Psoas muscle (tissue), 8 donors: ENCODE results near the gene DCHS1. TPM values are rescaled to one million over a fixed set of nuclear protein-coding genes. Genes with fewer than 3 reads are reported as not detected.

Experiments used
- ATAC-seq, 4 donors: fragments of 200-7000 bp; cut with Tn5 transposase; one replicate each; pipeline ENCODE4 v1.9.1; 2020; ENCODE audit warnings: moderate library complexity in 3 of 4, mild to moderate bottlenecking in 2 of 4
- DNase-seq, 2 donors: peaks; one replicate each; pipeline ENCODE4 v3.0.0-alpha.2; 2020
- H3K27ac ChIP-seq: fragments of 200-600 bp; one replicate; pipeline ENCODE4 v1.8.0; 2022
- H3K27me3 ChIP-seq, 3 donors: fragments of 200-600 bp in 1 of 3; one replicate each; pipeline versions ENCODE4 v1.6.1 to v1.8.0; 2013 to 2022; ENCODE audit warnings: low read length in 2 of 3, mild to moderate bottlenecking in 2 of 3, moderate library complexity in 1 of 3; ENCODE audit not compliant: insufficient read depth in 3 of 3
- H3K36me3 ChIP-seq, 2 donors: fragments of 200-600 bp in 1 of 2; one replicate each; pipeline versions ENCODE4 v1.6.1 to v1.8.0; 2013 to 2022; ENCODE audit warnings: low read depth in 1 of 2, mild to moderate bottlenecking in 1 of 2, moderate library complexity in 1 of 2; ENCODE audit not compliant: insufficient read depth in 1 of 2
- H3K4me1 ChIP-seq: fragments of 200-600 bp; one replicate; pipeline ENCODE4 v1.8.0; 2022
- H3K4me3 ChIP-seq: fragments of 200-600 bp; one replicate; pipeline ENCODE4 v1.8.0; 2022; ENCODE audit warnings: mild to moderate bottlenecking
- H3K9me3 ChIP-seq: fragments of 200-600 bp; one replicate; pipeline ENCODE4 v1.8.0; 2022
- CTCF ChIP-seq: fragments of 200-600 bp; IDR thresholded peaks from one replicate; pipeline ENCODE4 v1.8.0; 2022; ENCODE audit warnings: antibody characterized with exemption
- WGBS, 3 donors: extraction: QIAGEN DNeasy Blood & Tissue Kit; methylation state at CpG; one replicate each; pipeline versions ENCODE4 v1.1.6 to v1.1.7; 2013; 5-methylcytosine and 5-hydroxymethylcytosine counted together
- intact Hi-C, 2 donors: fragments of 100-400 bp; cut with DNase I; formaldehyde crosslinking; loops; one replicate each; pipeline versions ENCODE4 v1.11.0 to v1.14.2; 2022
- polyA plus RNA-seq, 3 donors: library from polyadenylated mRNA; stranded (reverse); fragments of 200-250 nt; gene quantifications; one replicate each; pipeline ENCODE4 v1.2.3, GENCODE V29; 2013
- total RNA-seq, 4 donors: library from RNA; stranded (reverse); fragmentation: NEBNext Ultra II Directional in 2 of 4; extraction: Animal tissue kit (Norgen Biotek cat#: 25700) in 2 of 4; gene quantifications; one replicate each; pipeline versions ENCODE4 v1.2.1 to v1.2.4, GENCODE V29; 2021 to 2023
- donor health status: healthy with polysubstance abuse.
- donor health status: DM: no; HTN: no; CAD: no; lungs with moderate emphysema.
- donor health status: Bipolar disorder and iron deficiency.
- donor health status: healthy.
- donor health status: DM: yes; HTN: yes; CAD: no.
- donor health status: DM: no; HTN: no; CAD: no.
- donor health status: DM: no; HTN: no; CAD: no.
- donor health status: DM: yes; HTN: yes; CAD: no.

DCHS1 gene
- total and polyA plus RNA-seq, 7 donors, result 0.98 to 7.2 (median 3.2) TPM

- H3K27ac ChIP-seq, result no peak overlapping the region
- DNase-seq (no peak), ATAC-seq (no peak)
- no peak overlapping the region for H3K4me3 ChIP-seq
- no peaks in the 10 kb centered on the region for H3K27me3 ChIP-seq
- TF ChIP-seq CTCF, result no peak
- WGBS, 3 donors, result 85 to 87% (median 86%) methylated on average over 24 of the region's 24 CpGs
- H3K4me1 ChIP-seq, result peaks cover 20% of the 10 kb centered on the region
- H3K9me3 ChIP-seq, result no peaks in the 10 kb centered on the region
- H3K36me3 ChIP-seq, result peaks cover 0 to 16% of the 10 kb centered on the region in 2 donors
- intact Hi-C loops, result no loop called here
Measured at GRCh38 chr11:6622261-6623171, 33.1 kb downstream of the DCHS1 start.

- Histone ChIP-seq H3K27me3 (no peaks in the 10 kb centered on the region), H3K4me3 (no peak overlapping the region), H3K36me3 (peaks cover 0 to 15% of the 10 kb centered on the region in 2 donors), H3K27ac (no peak overlapping the region), H3K9me3 (no peaks in the 10 kb centered on the region), H3K4me1 (peaks cover 21% of the 10 kb centered on the region)
- DNase-seq (no peak), ATAC-seq (no peak)
- no peak for TF ChIP-seq CTCF
- WGBS, 3 donors, result 81 to 87% (median 83%) methylated on average over 16 of the region's 16 CpGs
- intact Hi-C loops, result no loop called here
Measured at GRCh38 chr11:6621711-6622211, 33.8 kb downstream of the DCHS1 start.

- DNase-seq (no peak), ATAC-seq (no peak)
- intact Hi-C loops, result no loop called here
- Histone ChIP-seq H3K9me3 (no peaks in the 10 kb centered on the region), H3K4me1 (peaks cover 21% of the 10 kb centered on the region), H3K27ac (no peak overlapping the region), H3K27me3 (no peaks in the 10 kb centered on the region), H3K36me3 (peaks cover 0 to 17% of the 10 kb centered on the region in 2 donors), H3K4me3 (no peak overlapping the region)
- WGBS, 3 donors, result 50 to 100% (median 95%) methylated on average over 1 of the region's 1 CpG
- no peak for TF ChIP-seq CTCF
Measured at GRCh38 chr11:6620636-6621035, 35.0 kb downstream of the DCHS1 start.

GRCh38 chr11:6619004-6619745, 36.4 kb downstream of the DCHS1 start, which contains the start of gene TPP1:
TPP1 (minus strand) TSS chr11:6619422; CDS start chr11:6619400, 22 bp downstream.
- WGBS, 3 donors, result 1 to 2% (median 1%) methylated on average over 13 to 16 of the region's 16 CpGs
- Histone ChIP-seq H3K9me3 (no peaks in the 10 kb centered on the region), H3K27ac (peak within 1 kb of the TSS; percentile 89), H3K36me3 (peaks cover 0 to 31% of the 10 kb centered on the region in 2 donors), H3K27me3 (no peaks in the 10 kb centered on the region), H3K4me3 (peak within 1 kb of the TSS; percentile 80), H3K4me1 (peaks cover 21% of the 10 kb centered on the region)
- no peak for TF ChIP-seq CTCF
- intact Hi-C loops, result loop anchor here (2.0 to 10.0 kb wide), 4 partner anchors 63 to 384 kb away; partner anchors contain the start of genes MRPL17 (in 2 of the 2), CNGA4 (in 1 of the 2) and FHIP1B (in 1 of the 2)
- DNase-seq, result peak; percentile 87 to 92
- peak; percentile 97 to 99 (median 98) for ATAC-seq
